B cell (primary cell): ENCODE data around the gene ZNF839. TPM values are rescaled to one million over a fixed set of nuclear protein-coding genes. Genes with fewer than 3 reads are reported as not detected.
"Not testable (repeated sequence)": the region's sequence is repeated elsewhere in the genome, so short reads cannot be mapped to it uniquely, and the experiment has no call there.

Source experiments
- ATAC-seq: fragments of 200-7000 bp; cut with Tn5 transposase; one replicate; pipeline ENCODE4 v1.10.0; 2021; ENCODE audit warnings: low read depth, mild to moderate bottlenecking, moderate number of reproducible peaks, moderate library complexity
- CTCF ChIA-PET: fragments of 350-600 bp; sonication (Branson Sonifier 250); formaldehyde crosslinking; loops from one replicate; lab custom pipeline; 2021; ENCODE audit warnings: antibody characterized with exemption, inconsistent platforms; lab: Charles Lee
- POLR2A ChIA-PET: fragments of 350-600 bp; sonication (Branson Sonifier 250); formaldehyde crosslinking; loops from one replicate; lab custom pipeline; 2021; ENCODE audit warnings: antibody characterized with exemption; lab: Charles Lee
- DNase-seq: peaks from one replicate; pipeline ENCODE4 v3.0.0; 2013
- H2AFZ ChIP-seq: 2 replicates; pipeline ENCODE4 v1.6.1; 2012; ENCODE audit warnings: mild to moderate bottlenecking, low read depth, low read length; ENCODE audit not compliant: insufficient read depth, poor library complexity, severe bottlenecking
- H3K27ac ChIP-seq, 2 donors: 1 replicate in 1 of 2; 2 replicates in 1 of 2; pipeline ENCODE4 v1.5.1; 2012 to 2013; ENCODE audit warnings: low read length in 2 of 2, mild to moderate bottlenecking in 2 of 2, moderate library complexity in 1 of 2
- H3K27me3 ChIP-seq, 4 experiments: fragments of 200-600 bp in 1 of 4; sonication (generic) in 1 of 4; replicated peaks in 1 of 4; 1 replicate in 2 of 4; 2 replicates in 2 of 4; pipeline versions ENCODE4 v1.6.1 to v1.7.0; 2013 to 2016; ENCODE audit warnings: low read length in 3 of 4, mild to moderate bottlenecking in 2 of 4, mixed read lengths in 1 of 4, moderate library complexity in 1 of 4; ENCODE audit not compliant: insufficient read depth in 4 of 4, control insufficient read depth in 3 of 4; ENCODE audit errors: control extremely low read depth in 1 of 4
- H3K36me3 ChIP-seq, 2 experiments: replicated peaks in 1 of 2; 1 replicate in 1 of 2; 2 replicates in 1 of 2; pipeline versions ENCODE4 v1.6.1 to v1.7.1; 2013; ENCODE audit warnings: low read length in 1 of 2; ENCODE audit not compliant: insufficient read depth in 2 of 2, control insufficient read depth in 1 of 2; ENCODE audit errors: control extremely low read depth in 1 of 2, extremely low read depth in 1 of 2
- H3K4me1 ChIP-seq, 2 donors: fragments of 200-600 bp in 1 of 2; sonication (generic) in 1 of 2; 1 replicate in 1 of 2; 2 replicates in 1 of 2; pipeline versions ENCODE4 v1.5.1 to v1.6.1; 2013 to 2017; ENCODE audit warnings: low read length in 2 of 2; ENCODE audit not compliant: control insufficient read depth in 2 of 2, insufficient read depth in 2 of 2
- H3K4me2 ChIP-seq: replicated peaks from 2 replicates; pipeline ENCODE3; 2012; ENCODE audit warnings: mild to moderate bottlenecking, low read depth, low read length; ENCODE audit not compliant: poor library complexity, severe bottlenecking
- H3K4me3 ChIP-seq, 5 experiments: fragments of 200-600 bp in 1 of 5; sonication (generic) in 1 of 5; 1 replicate in 3 of 5; 2 replicates in 2 of 5; pipeline versions ENCODE4 v1.5.1 to v1.7.0; 2011 to 2016; ENCODE audit warnings: low read length in 4 of 5, mild to moderate bottlenecking in 4 of 5, low read depth in 2 of 5, control low read depth in 1 of 5, moderate library complexity in 1 of 5; ENCODE audit not compliant: insufficient read depth in 1 of 5; ENCODE audit errors: control extremely low read depth in 1 of 5, extremely low read depth in 1 of 5
- H3K79me2 ChIP-seq: fragments of 200-600 bp; sonication (generic); one replicate; pipeline ENCODE4 v1.6.0; 2016; ENCODE audit warnings: low read length; ENCODE audit not compliant: control insufficient read depth, insufficient read depth
- H3K9ac ChIP-seq: fragments of 200-600 bp; sonication (generic); 2 replicates; pipeline ENCODE4 v1.6.1; 2017; ENCODE audit warnings: mild to moderate bottlenecking, low read length, moderate library complexity
- H3K9me3 ChIP-seq, 3 donors: one replicate each; pipeline versions ENCODE4 v1.6.1 to v1.7.1; 2013; ENCODE audit warnings: low read length in 2 of 3; ENCODE audit not compliant: control insufficient read depth in 2 of 3, insufficient read depth in 1 of 3; ENCODE audit errors: control extremely low read depth in 1 of 3
- H4K20me1 ChIP-seq: 2 replicates; pipeline ENCODE4 v1.6.0; 2012; ENCODE audit warnings: mild to moderate bottlenecking, low read length; ENCODE audit not compliant: insufficient read depth, control insufficient read depth, poor library complexity, severe bottlenecking
- H3K27ac Mint-ChIP-seq: one replicate; pipeline ENCODE4 v1.8.0; 2021; ENCODE audit warnings: mixed read lengths
- H3K27me3 Mint-ChIP-seq: one replicate; pipeline ENCODE4 v1.8.0; 2021; ENCODE audit warnings: mixed read lengths
- H3K4me1 Mint-ChIP-seq: one replicate; pipeline ENCODE4 v1.8.0; 2021; ENCODE audit warnings: mixed read lengths
- H3K4me3 Mint-ChIP-seq: one replicate; pipeline ENCODE4 v1.8.0; 2021; ENCODE audit warnings: mixed read lengths
- H3K9me3 Mint-ChIP-seq: one replicate; pipeline ENCODE4 v1.8.0; 2022; ENCODE audit warnings: mixed read lengths; ENCODE audit not compliant: insufficient read depth
- CTCF ChIP-seq: fragments of 200-600 bp; IDR thresholded peaks from one replicate; pipeline ENCODE4 v1.8.0; 2022; ENCODE audit warnings: antibody characterized with exemption, mild to moderate bottlenecking
- EZH2 ChIP-seq: IDR thresholded peaks from 2 replicates; pipeline ENCODE4 v1.6.1; 2012; ENCODE audit warnings: borderline replicate concordance, low read depth, mild to moderate bottlenecking, moderate library complexity, low read length; ENCODE audit not compliant: insufficient read depth, poor library complexity, severe bottlenecking
- WGBS: methylation state at CpG from one replicate; pipeline ENCODE4 v1.1.5; 2013; ENCODE audit warnings: missing lambda C conversion rate; ENCODE audit not compliant: insufficient coverage; 5-methylcytosine and 5-hydroxymethylcytosine counted together
- intact Hi-C: fragments of 100-400 bp; cut with micrococcal nuclease; formaldehyde crosslinking; loops from one replicate; pipeline ENCODE4 v1.10.0; 2022
- polyA plus RNA-seq: library from polyadenylated mRNA; depleted of rRNA; stranded (reverse); fragments of >200 nt; gene quantifications from 2 replicates; pipeline ENCODE4 v1.2.3, GENCODE V29; 2012
- total RNA-seq, 2 donors: library from RNA; stranded (reverse); fragments of 120-200 nt in 1 of 2; gene quantifications; 1 replicate in 1 of 2; 2 replicates in 1 of 2; pipeline versions ENCODE4 v1.2.3 to v1.2.4, GENCODE V29; 2013 to 2022

Gene ZNF839
- total and polyA plus RNA-seq, 2 donors (not counting 1 experiment from before 2014, with no cell fraction given): 22.8 to 28.8 TPM

DNA sequence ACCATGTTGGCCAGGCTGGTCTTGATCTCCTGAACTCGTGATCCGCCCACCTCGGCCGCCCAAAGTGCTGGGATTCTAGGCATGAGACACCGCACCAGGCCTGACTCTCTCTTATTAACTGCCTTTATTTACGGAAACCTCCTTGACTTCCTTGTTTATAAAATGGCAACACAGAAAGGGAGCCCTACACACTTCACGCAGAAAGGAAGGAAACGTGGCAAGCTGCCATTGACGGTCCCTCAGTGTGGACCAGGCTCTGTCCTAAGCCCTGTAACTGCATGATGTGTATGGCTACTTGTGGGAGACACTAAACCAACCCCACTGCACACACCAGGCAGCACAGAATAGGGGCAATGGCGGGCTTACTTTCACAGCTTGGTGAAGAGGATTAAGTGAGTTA lies 31.5 kb downstream of the ZNF839 start:
- Histone ChIP-seq H3K9ac (no peak overlapping the region), H3K36me3 (peaks cover 0 to 74% of the 10 kb centered on the region in 2 experiments), H3K4me3 (no peak overlapping the region), H3K27me3 (no peaks in the 10 kb centered on the region), H3K4me1 (no peaks in the 10 kb centered on the region), H3K27ac (no peak overlapping the region), H3K79me2 (peaks cover 10% of the 10 kb centered on the region), H3K9me3 (no peaks in the 10 kb centered on the region), H4K20me1 (peaks cover 3% of the 10 kb centered on the region), H2AFZ (no peak overlapping the region), H3K4me2 (no peak overlapping the region)
- H3K4me1 Mint-ChIP-seq: no peaks in the 10 kb centered on the region
- DNase-seq (no peak), ATAC-seq (no peak)
- no peaks in the 10 kb centered on the region for H3K27me3 Mint-ChIP-seq
- TF ChIP-seq CTCF (no peak), EZH2 (no peak)
- ChIA-PET CTCF (no interaction called here), POLR2A (no interaction called here)
- 94% methylated on average over 5 of the region's 10 CpGs for whole genome bisulfite sequencing
- H3K9me3 Mint-ChIP-seq: no peaks in the 10 kb centered on the region
- H3K27ac Mint-ChIP-seq: no peak overlapping the region
- intact Hi-C loops: no loop called here
- H3K4me3 Mint-ChIP-seq: no peak overlapping the region

DNA sequence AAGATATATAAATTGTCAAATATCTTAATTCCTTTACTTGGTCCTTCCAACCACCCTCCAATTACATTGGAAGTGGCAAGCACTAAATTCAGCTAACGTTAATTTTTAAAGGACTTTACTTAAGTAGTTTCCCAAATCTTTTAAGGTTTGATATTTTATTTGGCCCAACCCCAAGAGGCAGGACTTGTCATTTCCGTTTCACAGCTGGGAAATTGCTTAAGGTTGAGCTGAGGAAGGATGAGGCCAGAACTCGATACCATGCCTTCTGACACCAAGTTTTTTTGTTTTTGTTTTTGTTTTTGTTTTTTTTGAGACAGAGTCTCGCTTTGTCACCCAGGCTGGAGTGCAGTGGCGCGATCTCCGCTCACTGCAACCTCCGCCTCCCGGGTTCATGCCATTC lies 32.0 kb downstream of the ZNF839 start:
- H3K4me1 Mint-ChIP-seq, DNase-seq, H2AFZ ChIP-seq, ATAC-seq, POLR2A ChIA-PET, H3K4me2 ChIP-seq, H3K9me3 Mint-ChIP-seq, H3K27ac ChIP-seq, H3K4me3 ChIP-seq, H3K9ac ChIP-seq, H3K79me2 ChIP-seq, H3K27me3 Mint-ChIP-seq, H4K20me1 ChIP-seq, H3K9me3 ChIP-seq, H3K27me3 ChIP-seq, H3K4me1 ChIP-seq, intact Hi-C loops, H3K27ac Mint-ChIP-seq, H3K4me3 Mint-ChIP-seq: not testable (repeated sequence)
- CTCF ChIA-PET: interaction anchor here (0.6 kb wide), 1 partner anchor 671 kb away, joined by 6 read pairs; no protein-coding TSS in a partner anchor
- WGBS: 100% methylated on average over 8 of the region's 9 CpGs
- H3K36me3 ChIP-seq: peaks cover 0 to 73% of the 10 kb centered on the region in 2 experiments
